Peyer's patch (tissue), 4 donors: Measurements from ENCODE around the gene PDE2A. TPM values are rescaled to one million over a fixed set of nuclear protein-coding genes. Genes with fewer than 3 reads are reported as not detected.

ENCODE experiments used
- DNase-seq, 3 donors: peaks; one replicate each; pipeline ENCODE4 v3.0.0-alpha.2; 2017 to 2019
- H3K27ac ChIP-seq, 4 donors: fragments of 200-600 bp; sonication (generic); one replicate each; pipeline ENCODE4 v1.5.1; 2016 to 2019
- H3K27me3 ChIP-seq, 2 donors: fragments of 200-600 bp; sonication (generic); one replicate each; pipeline ENCODE4 v1.5.1; 2019
- H3K36me3 ChIP-seq, 3 donors: fragments of 200-600 bp; sonication (generic); one replicate each; pipeline ENCODE4 v1.5.1; 2016 to 2019
- H3K4me1 ChIP-seq, 4 donors: fragments of 200-600 bp; sonication (generic); one replicate each; pipeline ENCODE4 v1.5.1; 2016 to 2019
- H3K4me3 ChIP-seq, 4 donors: fragments of 200-600 bp; sonication (generic); 1 replicate in 3 of 4; 2 replicates in 1 of 4; pipeline ENCODE4 v1.5.1; 2016 to 2019; ENCODE audit warnings: mild to moderate bottlenecking in 1 of 4
- H3K9me3 ChIP-seq, 4 donors: fragments of 200-600 bp; sonication (generic); one replicate each; pipeline ENCODE4 v1.5.1; 2016 to 2019; ENCODE audit warnings: mild to moderate bottlenecking in 1 of 4
- CTCF ChIP-seq, 6 experiments: fragments of 450-650 bp in 4 of 6; fragments of 200-600 bp in 2 of 6; sonication (generic) in 1 of 6; IDR thresholded peaks; one replicate each; pipeline ENCODE4 v1.5.1; 2017 to 2019; ENCODE audit warnings: antibody characterized with exemption in 6 of 6, mild to moderate bottlenecking in 3 of 6, moderate library complexity in 1 of 6
- POLR2A ChIP-seq, 2 donors: fragments of 450-650 bp; IDR thresholded peaks; one replicate each; pipeline ENCODE4 v1.5.1; 2017; ENCODE audit warnings: antibody characterized with exemption in 2 of 2, mild to moderate bottlenecking in 2 of 2, moderate library complexity in 2 of 2
- total RNA-seq, 4 donors: library from RNA; depleted of rRNA; stranded (reverse); fragments of >200 nt; gene quantifications; one replicate each; pipeline ENCODE4 v1.1.0, GENCODE V29; 2016

The PDE2A gene
- total RNA-seq, 4 donors from 2014 or later = 8.4 to 75.9 (median 33.1) TPM

- Histone ChIP-seq H3K4me1 (no peaks in the 10 kb centered on the region), H3K4me3 (no peak overlapping the region), H3K27me3 (no peaks in the 10 kb centered on the region), H3K9me3 (no peaks in the 10 kb centered on the region), H3K36me3 (peaks cover 0 to 3% (median 0%) of the 10 kb centered on the region in 3 donors), H3K27ac (no peak overlapping the region)
- TF ChIP-seq POLR2A (IDR thresholded peaks at IDR 0.05) (no peak), CTCF (IDR thresholded peaks at IDR 0.05) (no peak)
- peak in 1 of 3 donors; percentile 22 for DNase-seq
Observed at GRCh38 chr11:72578566-72578965, 95.7 kb downstream of the PDE2A start.

- Histone ChIP-seq H3K36me3 (peaks cover 0 to under 1% (median 0%) of the 10 kb centered on the region in 3 donors), H3K4me3 (no peak overlapping the region), H3K9me3 (no peaks in the 10 kb centered on the region), H3K27me3 (no peaks in the 10 kb centered on the region), H3K4me1 (no peaks in the 10 kb centered on the region), H3K27ac (no peak overlapping the region)
- TF ChIP-seq POLR2A (IDR thresholded peaks at IDR 0.05) = no peak
- TF ChIP-seq CTCF (IDR thresholded peaks at IDR 0.05) = no peak
- DNase-seq = peak in 2 of 3 donors; percentile 34 to 45
Observed at GRCh38 chr11:72578051-72578450, 96.2 kb downstream of the PDE2A start.

- no peak for TF ChIP-seq CTCF (IDR thresholded peaks at IDR 0.05)
- TF ChIP-seq POLR2A (IDR thresholded peaks at IDR 0.05) = no peak
- H3K27me3 ChIP-seq = no peaks in the 10 kb centered on the region
- peak in 2 of 3 donors; percentile 24 to 37 for DNase-seq
- no peak overlapping the region for H3K4me3 ChIP-seq
- H3K36me3 ChIP-seq = no peaks in the 10 kb centered on the region
- H3K4me1 ChIP-seq = no peaks in the 10 kb centered on the region
- H3K27ac ChIP-seq = no peak overlapping the region
- no peaks in the 10 kb centered on the region for H3K9me3 ChIP-seq
Observed at GRCh38 chr11:72577271-72577721, 96.9 kb downstream of the PDE2A start.

GRCh38 chr11:72576661-72577060 lies 97.6 kb downstream of the PDE2A start:
- no peak overlapping the region for H3K4me3 ChIP-seq
- H3K27me3 ChIP-seq = no peaks in the 10 kb centered on the region
- DNase-seq = peak in 2 of 3 donors; percentile 16 to 21
- no peaks in the 10 kb centered on the region for H3K36me3 ChIP-seq
- H3K9me3 ChIP-seq = no peaks in the 10 kb centered on the region
- no peaks in the 10 kb centered on the region for H3K4me1 ChIP-seq
- TF ChIP-seq POLR2A (IDR thresholded peaks at IDR 0.05) (no peak), CTCF (IDR thresholded peaks at IDR 0.05) (no peak)
- no peak overlapping the region for H3K27ac ChIP-seq

GRCh38 chr11:72576243-72576595 lies 98.0 kb downstream of the PDE2A start:
- Histone ChIP-seq H3K9me3 (no peaks in the 10 kb centered on the region), H3K4me1 (no peaks in the 10 kb centered on the region), H3K36me3 (no peaks in the 10 kb centered on the region), H3K27me3 (no peaks in the 10 kb centered on the region), H3K4me3 (no peak overlapping the region), H3K27ac (no peak overlapping the region)
- TF ChIP-seq CTCF (IDR thresholded peaks at IDR 0.05) (no peak), POLR2A (IDR thresholded peaks at IDR 0.05) (no peak)
- DNase-seq = peak in 1 of 3 donors; percentile 14
